Stimulated activated effector memory CD8-positive, alpha-beta T cell treated with anti-CD3 and anti-CD28 coated beads, Interleukin-12 subunit alpha, Interleukin-12 subunit beta, amount 100 ng/mL, for 72 hours (primary cell): ENCODE data around the gene ANKH.
"Not testable (repeated sequence)": the region's sequence is repeated elsewhere in the genome, so short reads cannot be mapped to it uniquely, and the experiment has no call there.

ENCODE experiments used
- ATAC-seq: fragments of 150-1000 bp; cut with Tn5 transposase; 2 replicates; pipeline ENCODE4 v1.10.0; 2021
- DNase-seq, 2 donors: peaks; one replicate each; pipeline ENCODE4 v3.0.0; 2021 to 2022; ENCODE audit warnings: low spot score in 2 of 2
- H3K27ac Mint-ChIP-seq: one replicate; pipeline ENCODE4 v1.8.0; 2022; ENCODE audit warnings: mild to moderate bottlenecking, mixed read lengths
- H3K36me3 Mint-ChIP-seq: one replicate; pipeline ENCODE4 v1.8.0; 2022; ENCODE audit warnings: mild to moderate bottlenecking, mixed read lengths
- H3K4me1 Mint-ChIP-seq: one replicate; pipeline ENCODE4 v1.8.0; 2022; ENCODE audit warnings: mixed read lengths
- H3K4me3 Mint-ChIP-seq: one replicate; pipeline ENCODE4 v1.8.0; 2022; ENCODE audit warnings: mild to moderate bottlenecking, mixed read lengths
- H3K9me3 Mint-ChIP-seq: one replicate; pipeline ENCODE4 v1.8.0; 2022; ENCODE audit warnings: mixed read lengths

ANKH gene

GRCh38 chr5:14834062-14834461, 37.5 kb downstream of the ANKH start:
- H3K27ac Mint-ChIP-seq, result peak overlapping the region; percentile 41
- H3K9me3 Mint-ChIP-seq, result no peaks in the 10 kb centered on the region
- no peak overlapping the region for H3K4me3 Mint-ChIP-seq
- DNase-seq (no peak), ATAC-seq (peak; percentile 75)
- peaks cover 28% of the 10 kb centered on the region for H3K4me1 Mint-ChIP-seq
- peaks cover 7% of the 10 kb centered on the region for H3K36me3 Mint-ChIP-seq

GRCh38 chr5:14831006-14831338, 40.6 kb downstream of the ANKH start:
- no peak for ATAC-seq

GRCh38 chr5:14830210-14831005, 41.2 kb downstream of the ANKH start:
- H3K36me3 Mint-ChIP-seq, result no peaks in the 10 kb centered on the region
- H3K4me1 Mint-ChIP-seq, result peaks cover 42% of the 10 kb centered on the region
- no peak overlapping the region for H3K4me3 Mint-ChIP-seq
- ATAC-seq (no peak), DNase-seq (no peak)
- H3K9me3 Mint-ChIP-seq, result no peaks in the 10 kb centered on the region
- H3K27ac Mint-ChIP-seq, result peak overlapping the region; percentile 52

More at GRCh38 chr5:14831006-14831338, 40.6 kb downstream of the ANKH start:
- H3K4me1 Mint-ChIP-seq, result peaks cover 46% of the 10 kb centered on the region
- H3K36me3 Mint-ChIP-seq, result no peaks in the 10 kb centered on the region
- no peaks in the 10 kb centered on the region for H3K9me3 Mint-ChIP-seq
- no peak for DNase-seq
- H3K4me3 Mint-ChIP-seq, result no peak overlapping the region
- no peak overlapping the region for H3K27ac Mint-ChIP-seq

- ATAC-seq (no peak), DNase-seq (no peak)
- Mint-ChIP-seq H3K27ac (peak overlapping the region; percentile 52), H3K4me3 (no peak overlapping the region), H3K36me3 (no peaks in the 10 kb centered on the region), H3K9me3 (no peaks in the 10 kb centered on the region), H3K4me1 (peaks cover 36% of the 10 kb centered on the region)
Observed at GRCh38 chr5:14829396-14829795, 42.2 kb downstream of the ANKH start.

- Mint-ChIP-seq H3K27ac (peak overlapping the region; percentile 33), H3K4me1 (peaks cover 28% of the 10 kb centered on the region), H3K4me3 (no peak overlapping the region)
Observed at GRCh38 chr5:14826714-14827113, 44.9 kb downstream of the ANKH start.

GRCh38 chr5:14825977-14826376, 45.6 kb downstream of the ANKH start:
- Mint-ChIP-seq H3K4me1 (peaks cover 28% of the 10 kb centered on the region), H3K36me3 (no peaks in the 10 kb centered on the region), H3K27ac (no peak overlapping the region), H3K9me3 (no peaks in the 10 kb centered on the region), H3K4me3 (no peak overlapping the region)
- ATAC-seq (no peak), DNase-seq (no peak)

More at GRCh38 chr5:14826714-14827113, 44.9 kb downstream of the ANKH start:
- DNase-seq, result no peak
- Mint-ChIP-seq H3K9me3 (no peaks in the 10 kb centered on the region), H3K36me3 (no peaks in the 10 kb centered on the region)
- no peak for ATAC-seq

GRCh38 chr5:14824499-14824898, 47.1 kb downstream of the ANKH start:
- Mint-ChIP-seq H3K9me3 (no peaks in the 10 kb centered on the region), H3K4me1 (peaks cover 31% of the 10 kb centered on the region), H3K4me3 (no peak overlapping the region), H3K27ac (no peak overlapping the region), H3K36me3 (no peaks in the 10 kb centered on the region)
- DNase-seq (no peak), ATAC-seq (no peak)

- H3K4me1 Mint-ChIP-seq, result peaks cover 40% of the 10 kb centered on the region
- DNase-seq (no peak), ATAC-seq (no peak)
- H3K27ac Mint-ChIP-seq, result no peak overlapping the region
- no peaks in the 10 kb centered on the region for H3K9me3 Mint-ChIP-seq
- peaks cover 7% of the 10 kb centered on the region for H3K36me3 Mint-ChIP-seq
- no peak overlapping the region for H3K4me3 Mint-ChIP-seq
Observed at GRCh38 chr5:14821100-14821845, 50.3 kb downstream of the ANKH start.

GRCh38 chr5:14818931-14819790, 52.4 kb downstream of the ANKH start:
- H3K27ac Mint-ChIP-seq, result peak overlapping the region; percentile 81
- peaks cover 45% of the 10 kb centered on the region for H3K4me1 Mint-ChIP-seq
- no peaks in the 10 kb centered on the region for H3K9me3 Mint-ChIP-seq
- ATAC-seq, result peak; percentile 78
- peak in 1 of 2 donors; percentile 68 for DNase-seq
- H3K4me3 Mint-ChIP-seq, result peak overlapping the region; percentile 12
- H3K36me3 Mint-ChIP-seq, result peaks cover 12% of the 10 kb centered on the region

GRCh38 chr5:14817762-14818136, 53.8 kb downstream of the ANKH start:
- not testable (repeated sequence) for DNase-seq, H3K9me3 Mint-ChIP-seq, ATAC-seq
- Mint-ChIP-seq H3K36me3 (peaks cover 18% of the 10 kb centered on the region), H3K27ac (peak overlapping the region; percentile 35), H3K4me1 (peaks cover 59% of the 10 kb centered on the region), H3K4me3 (peak overlapping the region; percentile 12)

- ATAC-seq (peak; percentile 96), DNase-seq (peak; percentile 30 to 71)
- Mint-ChIP-seq H3K9me3 (no peaks in the 10 kb centered on the region), H3K27ac (peak overlapping the region; percentile 1), H3K4me3 (peak overlapping the region; percentile 12), H3K4me1 (peaks cover 64% of the 10 kb centered on the region), H3K36me3 (peaks cover 22% of the 10 kb centered on the region)
Observed at GRCh38 chr5:14816999-14817761, 54.4 kb downstream of the ANKH start.

GRCh38 chr5:14816374-14816998, 55.1 kb downstream of the ANKH start:
- Mint-ChIP-seq H3K27ac (peak overlapping the region; percentile 1), H3K4me1 (peaks cover 67% of the 10 kb centered on the region), H3K4me3 (peak overlapping the region; percentile 12), H3K36me3 (peaks cover 22% of the 10 kb centered on the region), H3K9me3 (no peaks in the 10 kb centered on the region)
- DNase-seq, result no peak
- no peak for ATAC-seq

GRCh38 chr5:14813747-14814146, 57.8 kb downstream of the ANKH start:
- H3K4me1 Mint-ChIP-seq, result peaks cover 66% of the 10 kb centered on the region
- no peak for ATAC-seq
- no peaks in the 10 kb centered on the region for H3K9me3 Mint-ChIP-seq
- no peak overlapping the region for H3K4me3 Mint-ChIP-seq
- no peak for DNase-seq
- H3K27ac Mint-ChIP-seq, result peak overlapping the region; percentile 27
- H3K36me3 Mint-ChIP-seq, result peaks cover 22% of the 10 kb centered on the region

- Mint-ChIP-seq H3K4me3 (no peak overlapping the region), H3K27ac (no peak overlapping the region), H3K4me1 (peaks cover 53% of the 10 kb centered on the region), H3K36me3 (peaks cover 17% of the 10 kb centered on the region), H3K9me3 (no peaks in the 10 kb centered on the region)
- DNase-seq (no peak), ATAC-seq (no peak)
Observed at GRCh38 chr5:14812166-14812565, 59.4 kb downstream of the ANKH start.
